Loucy (cell line): Measurements from ENCODE around the gene DENND4C.

Source experiments
- CTCF ChIP-seq: fragments of 200-600 bp; sonication (generic); conservative IDR thresholded peaks from 2 replicates; pipeline ENCODE4 v1.5.1; 2014; ENCODE audit warnings: mild to moderate bottlenecking, antibody characterized with exemption, low read length
- EZH2phosphoT487 ChIP-seq: fragments of 200-600 bp; IDR thresholded peaks from 2 replicates; pipeline ENCODE4 v1.6.1; 2018; ENCODE audit warnings: antibody characterized with exemption, mild to moderate bottlenecking, moderate library complexity, borderline replicate concordance

GRCh38 chr9:19209188-19209587 lies 21.3 kb upstream of the DENND4C start:
- TF ChIP-seq CTCF (no peak), EZH2phosphoT487 (no peak)
